GM18861 (cell line): ENCODE results near the gene EEF2K.
"Not testable (repeated sequence)": the region's sequence is repeated elsewhere in the genome, so short reads cannot be mapped to it uniquely, and the experiment has no call there.

Experiments
- ATAC-seq: cut with Tn5 transposase; IDR thresholded peaks from one replicate; pipeline ENCODE4 v1.9.1; 2021; ENCODE audit not compliant: unreplicated experiment

Gene EEF2K

GRCh38 chr16:22206013-22206841, at the start of gene EEF2K:
TSS of gene EEF2K (plus strand) at chr16:22206278. CDS start at chr16:22225730, 19,452 bp downstream.
- ATAC-seq, result peak; percentile 76

GRCh38 chr16:22161401-22161800, 44.7 kb upstream of the EEF2K start:
- no peak for ATAC-seq

- no peak for ATAC-seq
Measured at GRCh38 chr16:22161999-22162655, 44.0 kb upstream of the EEF2K start, which contains the start of gene SDR42E2. TSS of gene SDR42E2 (plus strand) at chr16:22162506. CDS start at chr16:22165583, 3,077 bp downstream.

GRCh38 chr16:22162656-22163009, 43.4 kb upstream of the EEF2K start:
- ATAC-seq, result no peak

GRCh38 chr16:22163806-22164205, 42.3 kb upstream of the EEF2K start:
- no peak for ATAC-seq

- no peak for ATAC-seq
Measured at GRCh38 chr16:22164482-22164881, 41.6 kb upstream of the EEF2K start.

GRCh38 chr16:22165508-22166285, 40.4 kb upstream of the EEF2K start:
- no peak for ATAC-seq

GRCh38 chr16:22171953-22172352, 34.1 kb upstream of the EEF2K start:
- no peak for ATAC-seq

- not testable (repeated sequence) for ATAC-seq
Measured at GRCh38 chr16:22172642-22173041, 33.4 kb upstream of the EEF2K start.

GRCh38 chr16:22174642-22175041, 31.4 kb upstream of the EEF2K start:
- no peak for ATAC-seq

GRCh38 chr16:22177968-22178930, 27.8 kb upstream of the EEF2K start:
- ATAC-seq, result no peak

GRCh38 chr16:22181426-22181825, 24.7 kb upstream of the EEF2K start:
- ATAC-seq, result no peak

GRCh38 chr16:22181843-22182242, 24.2 kb upstream of the EEF2K start:
- no peak for ATAC-seq

- no peak for ATAC-seq
Measured at GRCh38 chr16:22183335-22183734, 22.7 kb upstream of the EEF2K start.

GRCh38 chr16:22183901-22184614, 22.0 kb upstream of the EEF2K start:
- ATAC-seq, result no peak

- ATAC-seq, result no peak
Measured at GRCh38 chr16:22184615-22184968, 21.5 kb upstream of the EEF2K start.

- no peak for ATAC-seq
Measured at GRCh38 chr16:22186517-22186916, 19.6 kb upstream of the EEF2K start.

GRCh38 chr16:22188267-22188594, 17.8 kb upstream of the EEF2K start:
- ATAC-seq, result no peak

- ATAC-seq, result no peak
Measured at GRCh38 chr16:22188595-22189442, 17.3 kb upstream of the EEF2K start.
